NCI-H2196 treated with DMSO at 0.1 percent for 48 hours (cell line): ENCODE data around the gene PCDHB12.

ENCODE experiments used
- DNase-seq: peaks from one replicate; lab custom pipeline; 2025; ENCODE audit not compliant: unreplicated experiment; lab: John Stamatoyannopoulos, UW

PCDHB12 gene

DNA sequence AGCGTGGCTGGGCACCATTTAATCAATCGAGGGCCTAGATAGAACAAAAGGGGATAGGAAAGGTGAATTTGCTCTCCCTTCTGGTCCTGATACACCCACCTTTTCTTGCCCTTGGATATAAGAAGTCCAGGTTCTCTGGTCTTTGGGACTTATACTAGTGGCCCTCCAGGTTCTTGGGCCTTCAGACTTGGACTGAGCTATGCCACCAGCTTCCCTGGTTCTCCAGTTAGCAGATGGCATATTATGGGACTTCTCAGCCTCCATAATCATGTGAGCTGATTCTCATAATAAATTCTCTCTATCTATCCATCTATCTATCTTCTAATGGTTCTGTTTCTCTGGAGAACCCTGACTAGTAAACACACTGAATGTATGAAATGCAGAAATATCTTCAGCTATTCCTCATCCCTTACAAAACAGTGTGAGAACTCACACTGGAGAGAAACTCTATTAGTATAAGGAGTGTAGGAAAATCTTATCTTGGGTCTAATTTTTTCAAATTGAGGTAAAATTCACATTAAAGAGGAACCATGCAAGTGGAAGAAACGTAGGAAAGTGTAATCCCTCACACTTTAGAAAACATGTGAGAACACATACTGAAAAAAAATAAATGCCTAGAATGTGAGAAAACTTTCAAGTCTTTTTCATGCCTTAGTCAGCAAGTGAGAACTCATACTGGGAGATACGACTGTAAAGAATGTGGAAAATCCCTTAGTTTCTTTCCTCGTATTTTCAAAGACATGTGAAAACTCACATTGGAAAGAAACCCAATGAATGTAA, 52.1 kb downstream of the PCDHB12 start:
- no peak for DNase-seq

DNA sequence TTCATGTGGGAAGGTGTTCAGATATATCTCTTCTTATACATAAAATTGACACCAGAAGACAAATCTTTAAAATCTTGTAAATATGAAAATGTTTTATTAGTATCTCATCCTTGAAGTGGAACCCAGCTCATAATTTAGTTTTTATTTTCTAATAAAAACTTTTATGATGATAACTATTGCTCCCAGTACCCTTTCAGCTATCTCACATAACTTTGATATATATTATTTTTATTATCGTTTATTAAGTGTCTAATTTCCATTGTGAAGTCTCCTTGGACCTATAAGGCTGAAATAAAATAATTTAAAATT, 52.7 kb downstream of the PCDHB12 start:
- no peak for DNase-seq
